Mesodermal cell (in vitro differentiated cells): ENCODE measurements around the gene ATG16L1.

Source experiments
- H3K27ac ChIP-seq: 2 replicates; pipeline ENCODE4 v1.7.0; 2013; ENCODE audit warnings: mild to moderate bottlenecking, low read depth, low read length, moderate library complexity; ENCODE audit not compliant: severe bottlenecking
- H3K36me3 ChIP-seq: 2 replicates; pipeline ENCODE4 v1.7.1; 2013; ENCODE audit warnings: mild to moderate bottlenecking, low read length, moderate library complexity; ENCODE audit not compliant: control insufficient read depth, insufficient read depth
- H3K4me1 ChIP-seq: one replicate; pipeline ENCODE4 v1.7.1; 2013; ENCODE audit warnings: mild to moderate bottlenecking, low read length; ENCODE audit not compliant: insufficient read depth, control insufficient read depth, poor library complexity, severe bottlenecking
- H3K4me3 ChIP-seq: 2 replicates; pipeline ENCODE4 v1.7.0; 2013; ENCODE audit warnings: low read length, control low read depth, mild to moderate bottlenecking; ENCODE audit not compliant: insufficient read depth, poor library complexity, severe bottlenecking; ENCODE audit errors: extremely low read depth
- H3K9me3 ChIP-seq: 2 replicates; pipeline ENCODE4 v1.7.1; 2013; ENCODE audit warnings: mild to moderate bottlenecking, low read length, moderate library complexity; ENCODE audit not compliant: control insufficient read depth
- WGBS, 2 experiments: methylation state at CpG; one replicate each; pipeline ENCODE4 v1.1.5; 2013; ENCODE audit warnings: missing lambda C conversion rate in 2 of 2; ENCODE audit not compliant: insufficient coverage in 2 of 2; 5-methylcytosine and 5-hydroxymethylcytosine counted together

The ATG16L1 gene

GRCh38 chr2:233259730-233260129 lies 8.3 kb downstream of the ATG16L1 start:
- peaks cover 89% of the 10 kb centered on the region for H3K36me3 ChIP-seq

GRCh38 chr2:233260661-233261060 lies 9.2 kb downstream of the ATG16L1 start:
- Histone ChIP-seq H3K4me1 (no peaks in the 10 kb centered on the region), H3K9me3 (no peaks in the 10 kb centered on the region), H3K4me3 (no peak overlapping the region), H3K36me3 (peaks cover 90% of the 10 kb centered on the region), H3K27ac (no peak overlapping the region)
- 90% methylated on average over 4 of the region's 5 CpGs; no CpG with 5 or more reads in 1 of the 2 experiments for WGBS, 2 experiments

More at GRCh38 chr2:233259730-233260129, 8.3 kb downstream of the ATG16L1 start:
- H3K4me1 ChIP-seq, result no peaks in the 10 kb centered on the region
- 100% methylated on average over 1 of the region's 1 CpG; no CpG with 5 or more reads in 1 of the 2 experiments for WGBS, 2 experiments
- H3K9me3 ChIP-seq, result no peaks in the 10 kb centered on the region
- no peak overlapping the region for H3K4me3 ChIP-seq
- H3K27ac ChIP-seq, result no peak overlapping the region

GRCh38 chr2:233261819-233262555 lies 10.5 kb downstream of the ATG16L1 start:
- no peaks in the 10 kb centered on the region for H3K9me3 ChIP-seq
- 93 to 94% methylated on average over 8 to 9 of the region's 9 CpGs for WGBS, 2 experiments
- H3K36me3 ChIP-seq, result peaks cover 89% of the 10 kb centered on the region
- no peak overlapping the region for H3K4me3 ChIP-seq
- no peak overlapping the region for H3K27ac ChIP-seq
- no peaks in the 10 kb centered on the region for H3K4me1 ChIP-seq

- H3K36me3 ChIP-seq, result peaks cover 89% of the 10 kb centered on the region
- no peak overlapping the region for H3K27ac ChIP-seq
- no peaks in the 10 kb centered on the region for H3K4me1 ChIP-seq
- no peak overlapping the region for H3K4me3 ChIP-seq
- 96% methylated on average over 5 of the region's 5 CpGs for WGBS, 2 experiments
- no peaks in the 10 kb centered on the region for H3K9me3 ChIP-seq
These were observed 11.1 kb downstream of the ATG16L1 start for GRCh38 chr2:233262562-233262961.

- Histone ChIP-seq H3K4me3 (no peak overlapping the region), H3K9me3 (no peaks in the 10 kb centered on the region), H3K27ac (no peak overlapping the region), H3K4me1 (no peaks in the 10 kb centered on the region), H3K36me3 (peaks cover 91% of the 10 kb centered on the region)
- WGBS, 2 experiments, result 93 to 95% methylated on average over 5 of the region's 6 CpGs
These were observed 11.6 kb downstream of the ATG16L1 start for GRCh38 chr2:233263045-233263570.

- Histone ChIP-seq H3K4me3 (no peak overlapping the region), H3K36me3 (peaks cover 90% of the 10 kb centered on the region), H3K27ac (no peak overlapping the region), H3K4me1 (no peaks in the 10 kb centered on the region), H3K9me3 (no peaks in the 10 kb centered on the region)
- 80 to 92% methylated on average over 6 of the region's 8 CpGs for WGBS, 2 experiments
These were observed 13.2 kb downstream of the ATG16L1 start for GRCh38 chr2:233264667-233265066.

GRCh38 chr2:233265899-233266431 lies 14.5 kb downstream of the ATG16L1 start:
- H3K36me3 ChIP-seq, result peaks cover 93% of the 10 kb centered on the region
- no peak overlapping the region for H3K27ac ChIP-seq

GRCh38 chr2:233266481-233266880 lies 15.0 kb downstream of the ATG16L1 start:
- Histone ChIP-seq H3K4me1 (no peaks in the 10 kb centered on the region), H3K4me3 (no peak overlapping the region), H3K9me3 (no peaks in the 10 kb centered on the region), H3K27ac (no peak overlapping the region), H3K36me3 (peaks cover 93% of the 10 kb centered on the region)
- no CpG with 5 or more reads among the region's 4 CpGs for WGBS, 2 experiments

More at GRCh38 chr2:233265899-233266431, 14.5 kb downstream of the ATG16L1 start:
- Histone ChIP-seq H3K4me1 (no peaks in the 10 kb centered on the region), H3K9me3 (no peaks in the 10 kb centered on the region), H3K4me3 (no peak overlapping the region)
- WGBS, 2 experiments, result 96 to 97% methylated on average over 8 of the region's 10 CpGs

GRCh38 chr2:233267516-233268245 lies 16.2 kb downstream of the ATG16L1 start:
- no peaks in the 10 kb centered on the region for H3K9me3 ChIP-seq
- no peak overlapping the region for H3K27ac ChIP-seq
- 86 to 100% methylated on average over 4 to 5 of the region's 6 CpGs for WGBS, 2 experiments
- H3K36me3 ChIP-seq, result peaks cover 93% of the 10 kb centered on the region
- H3K4me3 ChIP-seq, result no peak overlapping the region
- H3K4me1 ChIP-seq, result no peaks in the 10 kb centered on the region

GRCh38 chr2:233270366-233270765 lies 18.9 kb downstream of the ATG16L1 start:
- H3K36me3 ChIP-seq, result peaks cover 95% of the 10 kb centered on the region
- WGBS, 2 experiments, result 100% methylated on average over 1 of the region's 5 CpGs; no CpG with 5 or more reads in 1 of the 2 experiments

More at GRCh38 chr2:233270366-233270765, 18.9 kb downstream of the ATG16L1 start:
- Histone ChIP-seq H3K4me3 (no peak overlapping the region), H3K4me1 (no peaks in the 10 kb centered on the region), H3K27ac (no peak overlapping the region), H3K9me3 (no peaks in the 10 kb centered on the region)
